BLaER1 treated with 17β-estradiol and CSF1 and Interleukin-3, amounts not matched to agents 10 nM and 100 nM (cell line): ENCODE measurements around the gene ADGRL3.

Experiments
- H3K27ac ChIP-seq, 11 experiments: shearing (Covaris generic); formaldehyde crosslinking; 2 replicates each; pipeline ENCODE4 v1.8.1; 2022
- H3K27me3 ChIP-seq, 11 experiments: shearing (Covaris generic); formaldehyde crosslinking; 2 replicates each; pipeline ENCODE4 v1.8.1; 2022
- H3K36me3 ChIP-seq, 11 experiments: shearing (Covaris generic); formaldehyde crosslinking; 2 replicates each; pipeline ENCODE4 v1.8.1; 2022
- H3K4me1 ChIP-seq, 10 experiments: shearing (Covaris generic); formaldehyde crosslinking; 2 replicates each; pipeline ENCODE4 v1.8.1; 2022
- H3K4me2 ChIP-seq, 11 experiments: shearing (Covaris generic); formaldehyde crosslinking; 2 replicates each; pipeline ENCODE4 v1.8.1; 2022
- H3K4me3 ChIP-seq, 10 experiments: shearing (Covaris generic); formaldehyde crosslinking; 2 replicates each; pipeline ENCODE4 v1.8.1; 2022
- H3K9ac ChIP-seq, 11 experiments: shearing (Covaris generic); formaldehyde crosslinking; 2 replicates each; pipeline ENCODE4 v1.8.1; 2022
- H3K9me3 ChIP-seq, 11 experiments: shearing (Covaris generic); formaldehyde crosslinking; replicated peaks in 1 of 11; 2 replicates each; pipeline ENCODE4 v1.8.1; 2022
- H4K20me1 ChIP-seq, 11 experiments: shearing (Covaris generic); formaldehyde crosslinking; 2 replicates each; pipeline ENCODE4 v1.8.1; 2022
- Cebpa-rat ChIP-seq, 11 experiments: shearing (Covaris generic); IDR thresholded peaks; 2 replicates each; pipeline ENCODE4 v1.8.1; 2022

The ADGRL3 gene

GRCh38 chr4:62117886-62118285 is 917.8 kb downstream of the ADGRL3 start:
- Histone ChIP-seq H3K4me1 (no peaks in the 10 kb centered on the region), H3K27ac (no peak overlapping the region), H3K36me3 (no peaks in the 10 kb centered on the region), H3K27me3 (no peaks in the 10 kb centered on the region), H3K4me3 (no peak overlapping the region), H3K9ac (no peak overlapping the region), H4K20me1 (no peaks in the 10 kb centered on the region), H3K4me2 (no peak overlapping the region), H3K9me3 (no peaks in the 10 kb centered on the region)
- TF ChIP-seq Cebpa-rat (IDR thresholded peaks at IDR 0.05) = no peak

DNA sequence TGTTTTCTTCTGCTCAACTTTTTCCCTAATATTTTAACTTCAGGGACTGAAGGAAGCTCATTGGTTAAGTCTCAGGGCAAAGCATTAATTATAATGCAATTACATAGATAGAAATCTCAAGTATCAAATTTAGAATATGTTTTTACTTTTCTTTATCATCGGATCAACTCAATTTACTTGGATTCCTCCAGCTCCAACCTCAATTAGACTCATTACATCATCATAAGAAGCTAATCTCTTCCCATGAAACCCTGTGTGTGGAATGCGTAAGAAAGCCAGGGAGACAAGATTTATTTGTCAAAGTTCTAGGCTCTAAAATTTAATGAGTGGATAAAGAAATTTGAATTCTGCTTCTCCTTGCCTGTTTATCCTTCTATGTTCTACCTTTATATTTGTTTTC is 918.4 kb downstream of the ADGRL3 start:
- Histone ChIP-seq H3K36me3 (no peaks in the 10 kb centered on the region), H3K27ac (no peak overlapping the region), H3K4me3 (no peak overlapping the region), H3K4me1 (no peaks in the 10 kb centered on the region), H3K9me3 (no peaks in the 10 kb centered on the region), H3K27me3 (no peaks in the 10 kb centered on the region), H3K9ac (no peak overlapping the region), H4K20me1 (no peaks in the 10 kb centered on the region), H3K4me2 (no peak overlapping the region)
- TF ChIP-seq Cebpa-rat (IDR thresholded peaks at IDR 0.05) = no peak

DNA sequence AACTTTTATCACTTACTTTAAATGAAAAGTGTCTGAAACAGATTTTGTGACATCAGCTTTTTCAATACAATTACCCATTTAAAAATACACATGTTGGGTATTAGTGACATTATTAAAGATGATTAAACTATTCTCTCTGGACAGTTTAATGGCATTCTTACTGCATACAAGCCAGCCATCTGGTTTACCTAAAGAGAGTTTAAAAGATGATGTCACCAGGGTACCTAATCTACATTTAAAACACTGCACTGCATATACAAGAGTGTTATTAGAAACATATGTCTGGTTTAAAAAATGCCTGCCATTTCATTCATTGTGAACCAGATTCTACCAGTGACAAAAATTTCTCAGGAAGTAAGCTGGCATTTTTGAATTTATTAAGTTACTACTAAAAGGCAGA is 919.1 kb downstream of the ADGRL3 start:
- Histone ChIP-seq H3K4me3 (no peak overlapping the region), H3K27ac (no peak overlapping the region), H4K20me1 (no peaks in the 10 kb centered on the region), H3K36me3 (no peaks in the 10 kb centered on the region), H3K4me2 (no peak overlapping the region), H3K4me1 (no peaks in the 10 kb centered on the region), H3K9ac (no peak overlapping the region), H3K9me3 (no peaks in the 10 kb centered on the region), H3K27me3 (no peaks in the 10 kb centered on the region)
- TF ChIP-seq Cebpa-rat (IDR thresholded peaks at IDR 0.05) = no peak

DNA sequence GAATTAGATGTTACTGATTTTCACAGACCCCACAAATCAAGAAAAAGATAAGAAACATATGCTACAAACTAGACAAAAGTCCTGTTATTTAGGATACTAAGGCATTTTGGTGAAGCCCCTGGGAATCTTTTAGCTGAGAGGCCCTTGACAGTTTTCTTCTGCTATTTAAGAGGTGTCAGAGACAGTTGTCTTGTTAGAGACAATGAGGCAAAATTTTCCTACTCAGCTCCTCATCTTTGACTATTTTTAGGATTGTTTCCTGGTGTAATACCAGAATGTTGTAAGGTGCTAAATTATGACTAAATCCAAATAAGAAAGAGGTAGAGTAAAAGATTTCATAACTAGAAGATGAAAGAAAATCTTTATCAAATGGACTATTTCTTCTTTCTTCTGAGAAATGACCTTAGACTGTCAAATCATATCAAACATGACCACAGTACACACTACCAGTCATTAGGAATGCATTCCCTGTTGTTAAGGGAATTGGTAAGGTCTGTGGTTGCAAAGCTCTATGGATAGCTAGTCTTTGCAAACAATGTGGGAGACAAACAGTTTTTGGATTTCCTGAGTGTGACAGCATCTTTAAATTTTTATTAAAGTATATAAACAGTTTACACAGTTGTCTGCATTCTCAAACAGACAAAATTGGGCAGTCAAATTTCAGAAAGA is 926.1 kb downstream of the ADGRL3 start:
- Histone ChIP-seq H3K27me3 (no peaks in the 10 kb centered on the region), H4K20me1 (no peaks in the 10 kb centered on the region), H3K4me1 (no peaks in the 10 kb centered on the region), H3K9me3 (0 out of 22 replicates have a peak, but pooled peaks cover 0 to 2% (median 0%) of the 10 kb centered on the region in 11 experiments), H3K36me3 (no peaks in the 10 kb centered on the region), H3K27ac (no peak overlapping the region), H3K4me2 (no peak overlapping the region), H3K4me3 (no peak overlapping the region), H3K9ac (no peak overlapping the region)
- no peak for TF ChIP-seq Cebpa-rat (IDR thresholded peaks at IDR 0.05)
